HG03060 (cell line): ENCODE measurements around the gene MRGPRG.
"Not testable (repeated sequence)": the region's sequence is repeated elsewhere in the genome, so short reads cannot be mapped to it uniquely, and the experiment has no call there.

ENCODE experiments used
- ATAC-seq: cut with Tn5 transposase; IDR thresholded peaks from one replicate; pipeline ENCODE4 v1.9.1; 2021; ENCODE audit warnings: low read depth, moderate number of reproducible peaks; ENCODE audit not compliant: unreplicated experiment

The MRGPRG gene, protein sequence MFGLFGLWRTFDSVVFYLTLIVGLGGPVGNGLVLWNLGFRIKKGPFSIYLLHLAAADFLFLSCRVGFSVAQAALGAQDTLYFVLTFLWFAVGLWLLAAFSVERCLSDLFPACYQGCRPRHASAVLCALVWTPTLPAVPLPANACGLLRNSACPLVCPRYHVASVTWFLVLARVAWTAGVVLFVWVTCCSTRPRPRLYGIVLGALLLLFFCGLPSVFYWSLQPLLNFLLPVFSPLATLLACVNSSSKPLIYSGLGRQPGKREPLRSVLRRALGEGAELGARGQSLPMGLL

DNA sequence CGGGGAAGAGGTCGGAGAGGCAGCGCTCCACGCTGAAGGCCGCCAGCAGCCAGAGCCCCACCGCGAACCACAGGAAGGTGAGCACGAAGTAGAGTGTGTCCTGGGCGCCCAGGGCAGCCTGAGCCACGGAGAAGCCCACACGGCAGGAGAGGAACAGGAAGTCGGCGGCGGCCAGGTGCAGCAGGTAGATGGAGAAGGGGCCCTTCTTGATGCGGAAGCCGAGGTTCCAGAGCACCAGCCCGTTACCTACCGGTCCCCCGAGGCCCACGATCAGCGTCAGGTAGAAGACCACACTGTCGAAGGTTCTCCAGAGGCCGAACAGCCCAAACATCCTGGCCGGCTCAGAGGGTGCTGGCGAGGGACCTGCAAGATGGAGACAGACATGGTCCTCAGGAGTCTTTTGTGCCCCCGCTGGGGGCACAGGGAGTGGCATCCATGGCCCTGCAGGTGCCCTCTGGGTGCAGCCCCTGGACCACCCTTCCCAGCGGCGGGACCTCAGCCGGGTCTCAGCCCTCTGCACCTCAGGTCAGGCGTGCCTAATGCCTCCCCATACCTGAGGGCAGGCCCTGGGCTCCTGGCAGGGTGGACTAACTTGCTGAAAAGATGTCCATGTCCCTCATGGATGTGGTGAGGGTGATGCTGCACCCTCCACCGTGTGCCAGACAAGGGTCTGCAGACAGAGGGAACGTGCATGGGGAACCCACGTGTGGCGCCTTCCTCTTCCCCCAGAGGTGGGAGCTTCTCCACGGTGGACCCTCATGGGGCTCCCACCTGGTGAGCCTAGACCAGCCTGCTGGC, at the start of gene MRGPRG:
Gene MRGPRG, minus strand, starts transcription at position 331 of the 798 bp plus-strand sequence. Its CDS starts 0 bp downstream, at position 331.
- ATAC-seq: no peak

DNA sequence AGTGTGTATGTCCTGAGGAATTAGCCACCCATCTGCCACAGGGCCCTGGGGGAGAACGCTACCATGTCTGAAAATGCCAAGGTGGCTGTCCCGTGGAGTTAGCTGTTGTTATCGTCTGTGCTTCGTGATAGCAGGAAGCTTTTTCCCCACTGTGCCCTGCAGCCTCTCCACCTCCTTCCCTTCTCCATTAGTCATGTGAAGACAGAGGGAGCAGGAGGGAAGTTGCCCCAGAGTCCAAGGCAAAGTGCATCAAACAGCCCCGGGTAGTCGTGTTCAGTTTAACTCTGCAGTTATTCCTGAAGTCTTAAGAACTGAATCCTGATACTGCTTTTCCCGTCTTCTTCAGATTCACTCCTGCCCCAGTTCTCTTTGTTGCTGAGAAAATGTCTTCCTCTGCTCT, 43.9 kb upstream of the MRGPRG start:
- not testable (repeated sequence) for ATAC-seq

DNA sequence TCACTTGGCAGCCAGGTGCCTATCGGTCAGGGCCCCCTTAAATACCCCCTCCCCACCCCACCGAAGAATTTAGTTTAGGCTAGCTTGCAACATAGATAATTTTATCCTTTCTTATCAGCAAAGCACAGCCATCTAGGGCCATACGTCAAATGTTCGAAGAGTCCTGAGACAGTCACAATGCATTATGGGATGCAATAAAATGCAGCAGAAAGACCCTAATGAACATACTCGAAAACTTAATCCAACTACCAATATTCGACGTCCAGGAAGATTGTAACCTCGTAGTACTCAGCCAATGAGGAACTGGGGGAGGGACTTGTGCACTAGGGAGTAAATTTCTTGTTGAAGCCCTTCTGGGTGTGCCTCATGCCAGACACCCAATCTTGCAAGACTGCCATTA, 43.2 kb upstream of the MRGPRG start:
- ATAC-seq: not testable (repeated sequence)

DNA sequence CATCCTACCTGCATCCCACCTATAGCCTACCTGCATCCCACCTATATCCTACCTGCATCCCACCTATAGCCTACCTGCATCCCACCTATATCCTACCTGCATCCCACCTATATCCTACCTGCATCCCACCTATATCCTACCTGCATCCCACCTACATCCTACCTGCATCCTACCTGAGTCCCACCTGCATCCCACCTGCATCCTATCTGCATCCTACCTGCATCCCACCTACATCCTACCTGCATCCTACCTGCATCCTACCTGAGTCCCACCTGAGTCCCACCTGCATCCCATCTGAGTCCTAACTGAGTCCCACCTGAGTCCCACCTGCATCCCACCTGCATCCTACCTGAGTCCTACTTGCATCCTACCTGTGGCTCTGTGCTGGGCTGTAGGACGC, 38.9 kb upstream of the MRGPRG start:
- not testable (repeated sequence) for ATAC-seq

DNA sequence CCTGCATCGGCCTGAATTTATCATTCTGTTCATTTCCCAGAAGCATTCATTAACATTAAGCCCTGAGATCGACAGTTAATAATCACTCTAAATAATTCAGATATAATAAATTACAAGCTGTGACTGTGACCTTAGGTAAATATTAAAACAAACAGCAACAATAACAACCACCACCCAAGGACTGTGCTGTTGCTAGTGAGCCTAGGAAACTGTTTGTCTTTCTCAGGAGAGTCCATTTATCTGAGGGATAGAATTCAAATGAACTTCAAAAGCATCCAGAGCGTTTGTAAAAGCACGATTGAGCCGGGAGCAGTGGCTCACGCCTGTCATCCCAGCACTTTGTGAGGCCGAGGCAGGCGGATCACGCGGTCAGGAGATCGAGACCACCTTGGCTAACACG, 36.6 kb upstream of the MRGPRG start:
- not testable (repeated sequence) for ATAC-seq

DNA sequence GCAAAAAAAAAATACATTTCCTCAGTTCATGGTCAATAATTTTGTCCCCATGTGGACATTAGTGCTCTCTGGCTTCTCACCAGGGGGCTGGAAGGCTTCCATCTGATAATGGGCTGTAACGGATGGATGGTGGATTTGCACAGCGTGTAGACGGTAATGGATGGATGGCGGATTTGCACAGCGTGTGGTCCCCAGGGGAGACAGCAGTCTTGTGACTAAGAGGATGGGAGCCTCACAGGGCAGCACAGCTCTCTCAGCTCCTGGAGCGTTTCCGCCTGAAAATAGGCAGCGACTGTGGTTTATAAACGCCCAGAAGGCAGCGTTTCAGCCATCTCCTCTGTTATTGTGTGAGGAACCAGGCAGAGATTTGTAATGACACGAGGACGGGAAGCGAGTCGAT, 36.2 kb upstream of the MRGPRG start:
- not testable (repeated sequence) for ATAC-seq

DNA sequence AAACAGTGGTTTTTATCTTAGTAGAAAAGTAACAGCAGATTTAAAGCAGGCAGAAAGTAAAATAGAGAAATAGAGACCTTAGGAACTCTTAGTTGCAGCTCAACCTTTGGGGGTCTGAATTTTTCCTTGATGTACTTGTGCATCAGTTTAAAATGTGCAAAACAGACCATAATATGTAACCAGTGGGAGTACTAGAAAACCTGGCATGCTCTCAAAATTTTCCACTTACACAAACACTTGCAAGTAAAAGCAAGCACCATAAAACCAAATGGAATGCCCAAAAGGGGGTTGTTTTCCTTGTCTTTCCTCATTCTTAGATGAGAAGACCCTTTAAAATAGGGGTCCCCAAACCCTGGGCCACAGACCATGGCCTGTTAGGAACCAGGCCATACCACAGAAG, 26.5 kb upstream of the MRGPRG start:
- no peak for ATAC-seq

DNA sequence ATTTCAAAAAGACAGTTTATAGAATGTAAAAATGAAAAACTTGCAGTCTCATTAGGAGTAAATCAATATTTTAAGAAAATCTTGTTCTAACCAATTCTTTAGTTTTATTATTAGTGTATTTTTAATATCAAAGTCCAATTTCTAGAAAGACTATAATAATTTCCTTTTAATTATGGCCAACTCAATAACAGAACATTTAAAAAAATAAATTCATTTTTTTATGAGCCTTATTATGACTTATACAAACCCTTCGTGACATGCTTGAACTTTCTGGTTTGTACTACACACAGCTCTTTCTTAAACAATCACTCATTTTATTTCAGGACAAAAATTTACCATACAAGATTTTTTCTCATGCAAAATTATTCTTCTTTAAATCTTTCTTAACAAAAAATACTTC, 25.3 kb upstream of the MRGPRG start:
- ATAC-seq: no peak

DNA sequence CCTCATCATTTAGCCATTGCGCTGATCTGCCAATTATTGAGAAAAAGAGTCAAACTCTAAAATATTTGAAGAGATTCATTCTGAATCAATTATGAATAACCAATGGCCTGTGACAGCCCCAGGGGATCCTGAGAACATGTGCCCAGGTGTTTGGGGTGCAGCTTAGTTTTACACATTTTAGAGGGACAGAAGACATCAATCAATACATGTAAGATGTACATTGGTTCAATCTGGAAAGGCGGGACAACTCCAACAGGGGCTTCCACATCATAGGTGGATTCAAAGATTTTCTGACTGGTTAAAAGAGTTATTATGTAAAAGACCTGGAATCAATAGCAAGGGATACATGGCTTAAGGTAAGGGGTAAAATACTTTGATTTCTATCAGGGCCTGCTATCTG, 18.5 kb upstream of the MRGPRG start:
- no peak for ATAC-seq

DNA sequence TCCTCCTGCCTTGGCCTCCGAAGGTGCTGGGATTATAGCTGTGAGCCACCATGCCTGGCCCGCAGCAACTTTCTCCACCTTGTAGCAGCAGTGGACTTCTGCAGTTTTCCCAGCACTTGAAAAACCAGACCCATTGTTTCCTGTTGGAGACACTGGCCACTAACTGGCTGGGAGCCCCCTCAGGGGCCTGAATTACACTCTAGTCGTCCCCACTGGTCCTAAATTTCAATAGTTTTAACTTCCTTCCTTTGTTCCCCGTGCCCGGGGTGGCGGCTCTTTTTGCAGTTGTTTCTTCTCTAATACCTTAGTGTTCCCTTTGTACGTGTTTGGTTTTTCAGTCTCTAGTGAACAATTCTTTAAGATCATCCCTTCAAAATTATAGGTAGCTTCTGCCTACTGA, 16.2 kb upstream of the MRGPRG start:
- ATAC-seq: no peak

DNA sequence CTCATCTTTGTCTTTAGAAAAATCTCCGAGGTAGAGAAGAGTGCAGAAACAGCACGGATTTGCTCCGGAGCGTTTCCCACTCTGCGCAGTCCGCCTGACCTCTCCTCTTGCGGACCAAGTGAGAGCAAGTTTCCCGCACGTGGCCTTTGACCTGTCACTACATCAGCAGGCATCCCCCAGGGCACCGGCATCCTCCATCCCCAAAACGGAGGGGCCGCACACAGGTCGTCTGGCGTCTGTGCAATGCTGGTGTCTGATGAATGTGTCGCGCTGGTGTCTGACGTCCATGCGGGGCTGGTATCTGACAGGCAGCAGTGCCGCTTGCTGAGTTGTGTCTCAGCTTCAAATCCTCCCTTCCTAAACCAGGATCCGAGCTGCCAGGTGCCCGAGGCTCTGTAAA, 14.3 kb upstream of the MRGPRG start:
- ATAC-seq: no peak

DNA sequence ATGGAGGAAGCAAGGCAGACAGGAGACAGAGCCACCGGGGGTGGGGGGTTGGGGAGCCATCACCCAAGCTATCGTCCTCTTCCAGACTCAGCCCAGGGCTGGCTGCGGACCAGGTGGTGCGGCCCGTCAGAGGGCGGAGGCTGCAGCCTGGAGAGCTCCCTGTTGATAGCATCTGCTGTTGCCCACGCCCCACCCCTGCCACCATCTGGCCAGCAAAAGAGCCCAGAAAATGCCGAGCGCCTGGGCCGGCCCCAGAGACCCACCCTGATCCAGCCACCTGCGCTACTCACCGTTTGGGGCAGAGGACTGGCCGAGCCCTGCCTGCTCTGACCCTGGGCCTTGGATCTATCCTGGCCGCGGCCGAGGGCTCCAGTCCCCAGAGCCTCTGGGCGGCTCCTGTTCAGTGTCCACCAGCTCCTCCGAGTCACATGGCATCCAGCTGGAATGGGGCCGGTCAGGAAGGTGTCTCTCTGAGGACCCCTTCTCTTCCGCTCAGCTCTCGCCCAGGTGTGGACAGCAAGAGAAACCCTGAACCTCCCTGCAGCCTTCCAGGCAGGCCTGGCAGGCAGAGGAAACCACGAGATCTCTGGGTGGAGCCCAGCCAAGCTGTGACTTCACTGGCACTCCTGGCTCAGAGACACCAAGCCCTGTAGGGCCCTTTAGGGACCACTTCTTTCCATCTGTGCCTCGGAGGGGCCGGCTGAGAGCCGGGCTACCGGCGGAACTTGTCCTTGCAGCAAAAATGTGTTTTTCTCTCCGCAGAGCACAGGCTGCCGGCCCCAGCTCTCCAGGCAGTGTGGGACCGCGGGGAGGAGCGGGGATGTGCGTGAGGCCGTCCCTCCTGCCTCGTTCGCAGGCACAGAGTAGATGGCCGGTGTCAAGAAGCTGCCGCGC, 13.5 kb upstream of the MRGPRG start, which contains the start of gene MRGPRE:
Gene MRGPRE, minus strand, starts transcription at position 567 of the 894 bp plus-strand sequence. CDS start 3,618 bp downstream, outside the sequence.
- ATAC-seq: no peak

DNA sequence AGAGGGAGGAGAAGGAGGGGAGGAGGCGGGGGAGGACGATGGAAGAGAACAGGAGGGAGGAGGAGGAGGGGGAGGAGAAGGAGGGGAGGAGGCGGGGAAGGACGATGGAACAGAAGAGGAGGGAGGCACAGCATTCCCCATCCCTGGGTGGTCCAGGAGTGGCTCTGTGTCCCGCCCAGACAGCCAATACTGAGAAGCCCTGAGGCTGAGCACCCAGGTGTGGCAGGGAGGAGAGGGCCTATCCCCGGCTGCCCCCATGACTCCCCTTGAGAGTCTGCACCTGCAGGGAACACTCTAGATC, 12.9 kb upstream of the MRGPRG start:
- ATAC-seq: no peak

DNA sequence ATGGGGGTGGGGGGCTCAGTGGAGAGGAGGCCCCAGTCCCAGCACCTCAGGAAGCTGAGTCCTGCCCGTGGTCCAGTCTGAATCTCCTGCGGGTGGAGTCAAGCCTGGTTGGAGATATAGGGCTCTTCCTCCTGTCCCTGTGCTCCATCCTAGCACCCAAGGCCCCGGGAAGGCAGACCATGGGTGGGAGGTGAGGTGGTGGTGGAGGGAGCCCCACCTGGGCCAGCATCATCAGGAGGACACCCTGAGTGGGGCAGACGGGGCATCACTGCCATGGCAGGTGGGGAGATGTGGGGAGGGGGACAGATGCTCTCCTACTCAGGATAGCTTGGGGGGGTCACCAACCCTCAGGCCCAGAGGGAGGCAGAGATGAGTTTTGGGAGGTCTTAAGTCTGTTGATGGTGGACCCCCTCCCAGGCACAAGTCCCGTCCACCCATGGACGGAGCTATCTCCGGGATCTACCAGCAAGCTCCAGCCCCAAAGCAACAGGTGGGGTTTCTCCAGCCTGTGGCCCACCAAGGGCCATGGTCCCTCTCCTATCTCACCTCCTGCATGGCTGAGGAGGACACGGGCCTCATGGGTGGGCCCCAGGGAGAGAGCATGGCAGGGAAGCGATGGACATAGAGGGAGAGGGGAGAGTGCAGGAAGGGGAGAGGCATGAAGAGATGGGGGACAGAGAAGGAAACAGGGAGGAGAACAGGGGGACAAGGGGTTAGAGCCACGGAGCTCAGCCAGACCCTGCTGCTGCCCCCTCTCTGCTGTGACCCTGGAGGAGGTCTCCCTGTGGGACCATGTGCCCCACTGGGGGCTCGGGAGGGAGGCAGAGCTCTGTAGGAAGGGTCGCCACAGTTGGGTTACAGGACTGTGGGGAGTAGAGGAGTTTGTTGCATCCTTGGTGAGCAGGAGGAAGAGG, 12.3 kb upstream of the MRGPRG start:
- ATAC-seq: no peak

DNA sequence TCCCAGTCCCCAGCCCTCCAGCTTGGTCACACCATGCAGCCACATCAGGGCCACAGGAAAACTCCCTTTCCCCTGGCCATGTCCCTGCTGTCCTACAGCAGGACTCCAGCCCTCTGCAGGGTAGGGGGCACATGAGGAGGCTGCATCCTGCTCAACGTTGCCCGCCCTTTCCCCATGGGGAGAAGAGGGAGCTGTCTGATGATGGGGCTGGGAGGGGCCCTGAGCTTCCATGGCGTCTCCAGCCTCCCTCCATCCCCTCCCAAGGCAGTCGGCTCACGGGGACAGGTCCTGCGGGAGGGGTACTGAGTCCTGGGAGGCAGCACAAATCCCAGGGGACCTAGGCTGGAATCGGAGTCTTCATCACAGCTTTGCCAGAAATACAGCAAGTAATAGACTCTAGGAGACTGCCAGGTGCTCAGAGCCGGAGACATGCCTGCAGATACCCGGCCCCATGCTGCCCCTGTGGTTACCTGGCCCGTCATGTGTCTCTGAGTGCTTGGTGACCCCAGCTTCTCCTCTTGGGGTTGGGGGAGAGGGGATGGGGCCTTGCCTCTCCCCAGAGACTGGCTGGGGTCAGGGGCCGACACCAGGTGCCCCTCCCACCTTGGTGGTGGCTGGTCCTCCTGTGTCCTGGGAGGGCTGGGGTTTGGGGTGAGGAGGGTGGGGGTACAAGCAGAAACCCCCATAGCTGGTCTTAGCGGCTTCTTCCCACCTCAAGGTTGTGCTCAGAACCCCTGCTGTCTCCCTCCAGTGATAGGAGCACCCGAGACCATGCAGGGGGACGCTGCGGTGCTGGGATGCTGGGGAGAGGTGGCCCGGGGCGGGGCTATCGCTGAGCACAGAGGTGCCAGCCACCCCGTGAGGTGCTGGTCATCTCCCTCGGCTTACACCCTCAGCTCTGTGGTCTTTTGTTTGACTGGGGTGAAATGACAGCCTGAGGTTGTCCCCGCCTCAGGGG, 11.3 kb upstream of the MRGPRG start:
- ATAC-seq: no peak

DNA sequence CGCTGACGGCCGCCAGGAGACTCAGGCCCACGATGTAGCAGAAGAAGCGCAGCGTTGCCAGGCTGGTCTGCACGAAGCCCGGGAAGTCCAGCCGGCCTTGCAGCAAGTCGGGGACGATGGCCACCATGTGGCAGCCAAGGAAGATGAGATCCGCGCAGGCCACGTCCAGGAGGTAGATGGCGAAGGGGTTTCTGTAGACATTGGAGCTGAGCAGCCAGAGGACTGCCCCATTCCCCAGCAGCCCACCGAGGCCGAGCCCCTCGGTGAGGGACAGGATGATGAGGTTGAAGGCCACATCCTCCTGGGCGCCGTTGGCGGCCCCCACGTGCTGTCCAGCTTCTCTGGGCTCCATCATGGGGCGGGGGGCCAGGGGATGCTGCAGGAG, 9.8 kb upstream of the MRGPRG start:
- no peak for ATAC-seq

DNA sequence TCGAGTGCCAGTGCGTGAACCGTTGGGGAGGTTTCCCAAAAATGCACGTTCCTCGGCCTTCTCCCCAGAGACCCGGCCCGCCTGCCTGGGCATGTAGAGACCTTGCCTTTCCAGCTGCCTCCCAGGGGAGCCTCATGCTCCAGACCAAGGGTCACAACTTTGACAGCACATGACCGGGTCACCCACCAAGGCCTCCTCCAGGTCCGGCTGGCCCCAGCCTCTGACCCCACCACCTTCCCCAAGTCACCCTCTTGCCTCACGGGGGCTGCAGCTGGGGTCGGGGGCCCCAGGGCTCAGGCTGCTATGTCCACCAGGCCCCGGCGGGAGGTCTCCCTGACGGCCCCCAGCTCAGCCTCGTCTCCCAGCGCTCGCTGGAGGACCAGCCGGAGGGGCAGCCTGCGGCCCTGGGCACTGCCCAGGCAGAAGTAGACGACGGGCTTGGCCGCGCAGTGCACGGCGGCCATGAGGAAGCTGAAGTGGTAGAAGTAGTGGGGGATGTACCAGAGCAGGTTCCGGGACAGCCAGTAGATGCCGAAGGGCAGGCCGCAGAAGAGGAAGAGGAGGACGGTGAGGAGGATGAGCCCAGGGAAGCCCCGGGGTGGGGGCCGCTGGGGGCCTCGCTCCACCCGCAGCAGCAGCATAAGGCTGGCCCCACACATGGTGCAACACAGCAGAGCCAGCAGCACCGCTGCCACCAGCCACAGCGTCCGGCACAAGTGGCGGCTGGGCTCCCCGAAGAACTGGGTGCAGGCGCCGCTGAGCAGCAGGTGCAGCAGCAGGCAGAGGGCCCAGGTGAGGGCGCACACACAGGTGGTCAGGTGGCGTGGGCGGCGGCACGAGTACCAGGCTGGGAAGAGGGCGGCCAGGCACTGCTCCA, 9.2 kb upstream of the MRGPRG start:
- ATAC-seq: no peak
